ENCODE results near the gene SPEG. TPM values are rescaled to one million over a fixed set of nuclear protein-coding genes. Genes with fewer than 3 reads are reported as not detected.

The SPEG gene
- total RNA-seq, 1 experiment from 2014 or later: 56.6 TPM

- no peaks in the 10 kb centered on the region for H3K79me2 ChIP-seq (ENCODE audit: insufficient read depth, low read length)
- intact Hi-C loops (cut with micrococcal nuclease): no loop called here
- no peak overlapping the region for H3K4me2 ChIP-seq (ENCODE audit: low read length)
- H3K36me3 ChIP-seq (ENCODE audit: control insufficient read depth in 1 of 2, insufficient read depth in 2 of 2, low read length in 2 of 2): peaks cover 3 to 14% of the 10 kb centered on the region in 2 experiments; a peak in 3 of 4 replicates
- ATAC-seq (no peak), DNase-seq (ENCODE audit: low read depth, low spot score) (no peak)
- no peaks in the 10 kb centered on the region for H4K20me1 ChIP-seq (ENCODE audit: insufficient read depth)
- ChIA-PET RAD21 (ENCODE audit: low non-redundant PET in 1 of 2, low total read pairs in 2 of 2, uncharacterized antibody in 2 of 2, unreplicated experiment in 2 of 2) (no interaction called here), POLR2A (no interaction called here), CTCF (interaction anchor here (1.4 kb wide), 1 partner anchor 64 kb away, joined by 3 read pairs; no protein-coding TSS in a partner anchor)
- TF ChIP-seq CTCF (IDR thresholded peaks at IDR 0.05 in 2 of 3, conservative IDR thresholded peaks at IDR 0.05 in 1 of 3; ENCODE audit: borderline replicate concordance in 1 of 3, insufficient read depth in 1 of 3, low read depth in 2 of 3, low read length in 2 of 3) (no peak), JUND (IDR thresholded peaks at IDR 0.05) (no peak), CBX3 (IDR thresholded peaks at IDR 0.05; ENCODE audit: low read depth) (no peak), EZH2phosphoT487 (IDR thresholded peaks at IDR 0.05; ENCODE audit: borderline replicate concordance) (no peak), SIN3A (IDR thresholded peaks at IDR 0.05; ENCODE audit: low read depth) (no peak), YY1 (IDR thresholded peaks at IDR 0.05; ENCODE audit: extremely low read depth, insufficient replicate concordance, low read depth, low read length) (no peak), ELF1 (IDR thresholded peaks at IDR 0.05; ENCODE audit: borderline replicate concordance, low read depth) (no peak)
- no peaks in the 10 kb centered on the region for H3K9me3 ChIP-seq (ENCODE audit: control insufficient read depth in 1 of 2, insufficient read depth in 1 of 2, low read depth in 1 of 2, low read length in 2 of 2)
- H3K9me2 ChIP-seq (ENCODE audit: insufficient read depth): no peaks in the 10 kb centered on the region
- no peaks in the 10 kb centered on the region for H3K27me3 ChIP-seq (ENCODE audit: insufficient read depth, low read length)
- no TSS peak for BruUV-seq (replicated peaks)
- no peak overlapping the region for H2AFZ ChIP-seq (ENCODE audit: low read depth, low read length, poor library complexity, severe bottlenecking)
- H3K4me1 ChIP-seq (ENCODE audit: control insufficient read depth in 1 of 2, insufficient read depth in 2 of 2, low read length in 2 of 2): peaks cover 0 to 6% of the 10 kb centered on the region in 2 experiments; a peak in 2 of 4 replicates
- H3K27ac ChIP-seq (ENCODE audit: low read depth, low read length): no peak overlapping the region
- H3K4me3 ChIP-seq (replicated peaks in 1 of 2; ENCODE audit: low read depth in 1 of 2, low read length in 2 of 2): no peak overlapping the region
- H3K9ac ChIP-seq (ENCODE audit: low read length): no peak overlapping the region
These were observed 31.3 kb downstream of the SPEG start for GRCh38 chr2:219465659-219466561.
